CD4-positive, alpha-beta T cell treated with Interleukin-17A for 4 hours (primary cell): ENCODE data around the gene CPNE2.
"Not testable (repeated sequence)": the region's sequence is repeated elsewhere in the genome, so short reads cannot be mapped to it uniquely, and the experiment has no call there.

Experiments used
- DNase-seq: peaks from one replicate; pipeline ENCODE4 v3.0.0-alpha.2; 2020; ENCODE audit warnings: mixed read lengths

The CPNE2 gene

DNA sequence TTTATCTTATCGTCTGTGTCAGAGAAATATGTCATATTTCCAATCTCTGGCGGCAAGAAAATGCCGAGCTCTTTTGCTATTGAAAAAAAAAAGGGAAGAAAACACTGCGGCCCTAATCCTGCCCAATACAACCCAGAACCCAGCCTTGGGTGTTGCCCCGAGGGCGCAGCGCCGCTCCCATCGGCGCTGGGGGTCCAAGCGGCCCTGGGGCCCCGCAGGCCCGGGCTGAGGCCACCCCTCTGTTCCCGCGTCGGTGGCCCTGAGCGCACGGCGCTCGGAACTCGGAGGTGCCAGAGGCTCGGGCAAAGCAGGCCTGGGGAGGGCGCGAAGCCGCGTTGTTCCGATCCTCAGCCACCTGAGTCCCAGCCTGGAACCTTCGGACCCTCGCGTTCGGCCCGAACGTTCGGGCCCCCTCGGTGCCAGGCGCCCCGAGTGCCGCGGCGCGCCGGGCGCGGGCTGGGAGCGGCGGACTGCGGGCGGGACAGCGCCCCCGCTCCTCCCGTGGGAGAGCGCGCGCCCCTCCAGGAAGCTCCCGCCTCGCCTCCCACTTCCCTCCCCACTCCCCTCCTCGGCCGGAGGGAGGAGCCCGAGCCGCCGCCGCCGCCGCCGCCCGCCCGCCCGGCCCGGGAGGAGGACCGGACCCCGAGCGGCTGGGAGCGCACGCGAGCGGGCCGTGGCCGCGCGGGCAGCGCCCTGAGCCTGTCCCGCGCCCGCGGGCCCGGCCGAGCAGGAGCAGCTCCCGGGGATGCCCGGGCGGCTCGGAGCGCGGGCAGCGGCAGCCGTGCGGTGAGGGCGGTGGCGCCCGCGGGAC is at the start of gene CPNE2:
Gene CPNE2 (plus strand): TSS at position 609 of the 811 bp plus-strand sequence. CDS start 18,160 bp downstream, outside the sequence.
- peak; percentile 55 for DNase-seq

DNA sequence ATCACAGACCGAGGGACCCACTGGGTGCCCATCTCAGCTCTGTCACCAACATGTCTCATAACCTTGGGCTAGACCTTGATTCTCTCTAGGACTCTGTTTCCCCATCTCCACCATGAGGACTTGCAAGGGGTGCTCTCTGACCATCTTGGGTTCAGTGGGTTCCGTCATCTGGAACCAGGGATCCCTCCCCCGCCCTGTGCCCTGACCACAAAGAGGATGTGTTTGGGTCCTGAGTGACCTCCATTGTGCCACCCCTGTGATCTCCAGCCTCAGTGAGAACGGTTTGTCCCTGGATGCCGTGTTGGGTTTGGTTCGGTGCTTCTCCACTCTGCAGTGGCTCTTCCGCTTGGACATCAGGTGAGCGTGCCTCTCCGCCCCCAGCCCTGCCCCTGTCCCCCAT is 49.1 kb upstream of the CPNE2 start:
- DNase-seq, result no peak

DNA sequence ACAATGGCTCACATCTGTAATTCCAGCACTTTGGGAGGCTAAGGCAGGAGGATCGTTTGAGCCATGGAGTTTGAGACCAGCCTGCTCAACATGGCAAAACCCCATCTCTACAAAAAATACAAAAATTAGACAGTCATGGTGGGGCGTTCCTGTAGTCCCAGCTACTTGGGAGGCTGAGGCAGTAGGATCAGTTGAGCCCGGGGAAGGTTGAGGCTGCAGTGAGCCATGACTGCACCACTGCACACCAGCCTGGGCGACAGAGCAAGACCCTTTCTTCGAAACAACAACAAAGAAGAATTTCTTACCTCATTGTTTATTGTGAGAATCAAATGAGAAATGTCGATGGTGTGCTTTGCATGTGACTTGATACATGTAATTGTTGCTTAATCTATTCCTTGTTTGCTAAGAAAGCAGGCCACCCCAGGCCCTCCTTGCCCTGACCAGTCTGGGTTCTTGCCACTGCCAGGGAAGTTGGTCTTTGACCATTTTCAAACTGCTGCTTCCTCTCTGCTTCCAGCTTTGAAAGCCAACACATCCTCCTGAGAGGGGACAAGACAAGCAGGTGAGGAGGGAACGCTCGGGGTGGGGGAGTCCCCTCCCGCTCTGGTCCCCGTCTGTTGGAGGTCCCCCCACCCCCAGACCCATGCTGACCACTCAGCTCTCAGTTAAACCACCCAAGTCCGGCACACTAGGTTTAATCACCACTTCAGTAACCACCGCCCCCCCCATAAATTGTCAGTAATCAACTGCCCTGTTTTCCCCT is 47.3 kb upstream of the CPNE2 start:
- no peak for DNase-seq

DNA sequence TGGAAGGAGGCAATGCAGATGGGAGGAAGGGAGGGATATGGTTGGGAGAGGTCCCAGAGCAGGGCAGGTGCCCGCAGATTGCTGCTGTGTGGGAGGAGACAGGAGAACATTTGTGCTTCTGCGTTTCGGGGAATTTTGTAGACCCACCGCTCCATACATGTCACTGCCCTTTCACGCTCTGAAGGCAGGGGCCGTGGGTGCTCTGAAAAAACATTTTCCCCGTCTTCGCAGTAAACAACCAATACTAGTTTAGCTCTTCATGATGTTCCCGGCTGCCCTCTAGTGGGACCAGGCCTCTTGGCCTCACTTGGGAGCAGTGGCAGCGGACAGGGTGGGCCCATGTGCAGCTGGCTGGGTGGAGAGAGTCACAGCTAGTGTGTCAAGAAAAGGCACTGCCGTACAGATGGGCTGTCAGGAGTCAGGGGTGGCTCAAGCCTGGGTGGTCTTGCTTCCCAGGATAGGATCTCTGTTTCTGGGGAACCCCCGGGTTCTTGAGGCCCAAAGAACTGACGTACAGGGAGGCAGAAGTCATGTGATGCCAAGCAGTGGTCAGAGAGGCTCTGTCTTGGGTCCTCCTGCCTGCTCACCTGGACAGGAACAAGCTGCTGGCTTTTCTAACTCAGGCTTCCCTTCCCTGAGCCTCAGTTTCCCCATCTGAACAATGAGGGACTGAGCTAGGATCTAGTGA is 46.5 kb upstream of the CPNE2 start:
- peak; percentile 61 for DNase-seq

DNA sequence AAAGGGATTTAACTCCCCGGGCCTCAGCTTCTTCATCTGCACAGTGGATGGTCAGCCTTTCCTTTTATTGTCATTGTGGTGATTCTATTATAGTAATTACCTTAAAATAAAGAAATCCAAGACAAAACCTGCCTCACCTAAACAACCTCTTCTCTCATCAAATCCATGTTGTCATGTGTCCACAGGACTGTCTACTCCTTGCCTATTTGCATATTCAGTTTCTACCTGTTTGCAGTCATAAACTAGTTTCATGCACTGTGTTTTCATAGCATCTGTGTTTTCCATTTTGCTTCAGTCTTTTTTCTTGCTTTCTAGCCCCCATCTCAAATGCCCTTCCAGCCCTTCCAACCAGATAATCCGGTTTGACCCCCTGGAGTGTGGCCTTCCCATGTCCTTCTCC is 44.3 kb upstream of the CPNE2 start:
- no peak for DNase-seq

DNA sequence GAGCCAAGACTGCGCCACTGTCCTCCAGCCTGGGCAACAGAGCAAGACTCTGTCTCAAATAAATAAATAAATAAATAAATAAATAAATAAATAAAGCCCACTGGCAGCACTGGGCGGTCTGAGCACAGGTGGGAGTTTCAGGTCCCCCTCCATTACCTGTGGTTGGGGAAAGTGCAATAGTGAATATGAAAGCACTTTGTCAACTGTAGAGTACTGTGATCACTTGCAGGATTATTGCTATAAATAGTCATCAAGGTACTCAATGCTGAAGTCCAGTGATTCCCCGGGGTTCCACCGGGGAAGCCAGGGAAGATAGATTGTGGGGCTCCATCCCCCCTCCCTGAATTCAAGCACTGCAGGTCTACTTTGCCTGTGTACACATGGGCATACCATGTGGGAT is 42.7 kb upstream of the CPNE2 start:
- no peak for DNase-seq

DNA sequence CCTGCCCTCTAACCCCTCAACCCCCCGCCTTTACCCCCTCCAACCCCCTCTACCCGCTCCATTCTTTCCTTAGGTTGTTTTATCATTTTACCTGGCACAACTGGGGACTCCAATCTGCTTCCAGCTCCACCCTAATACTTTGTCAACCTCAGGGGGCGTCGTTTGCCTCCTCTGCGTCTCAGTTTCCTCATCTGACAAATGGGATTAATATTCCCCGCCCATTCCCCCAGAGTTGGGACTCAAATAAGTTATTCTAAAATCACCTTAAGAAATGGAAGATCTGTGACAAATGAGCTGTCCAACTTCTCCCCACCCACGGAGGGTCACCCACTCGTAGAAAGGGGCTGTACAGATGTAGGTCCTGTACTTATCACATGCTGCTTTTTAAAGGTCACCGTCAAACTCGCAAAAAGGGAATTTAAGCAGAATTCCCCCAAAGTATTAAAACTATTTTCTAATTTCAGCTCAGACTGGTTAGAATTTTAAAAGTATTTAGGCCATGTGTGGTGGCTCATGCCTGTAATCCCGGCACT is 40.6 kb upstream of the CPNE2 start:
- no peak for DNase-seq

DNA sequence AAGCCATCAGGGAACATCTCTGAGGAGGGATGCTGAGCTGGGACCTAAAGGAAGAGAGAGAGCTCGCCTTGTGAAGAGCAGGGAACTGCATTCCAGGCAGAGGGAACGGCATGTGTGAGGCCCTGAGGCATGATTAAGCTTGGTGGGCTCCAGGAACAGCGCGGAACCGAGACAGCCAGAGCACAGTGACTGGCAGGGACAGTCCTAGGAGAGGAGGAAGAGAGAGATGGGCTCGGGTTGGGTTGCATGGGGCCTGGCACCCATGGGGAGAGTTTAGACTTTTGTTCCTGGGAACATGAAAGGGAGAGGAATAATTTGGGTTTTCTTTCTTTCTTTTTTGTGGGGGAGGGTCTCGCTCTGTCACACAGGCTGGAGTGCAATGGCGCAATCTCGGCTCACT is 39.2 kb upstream of the CPNE2 start:
- DNase-seq, result no peak

DNA sequence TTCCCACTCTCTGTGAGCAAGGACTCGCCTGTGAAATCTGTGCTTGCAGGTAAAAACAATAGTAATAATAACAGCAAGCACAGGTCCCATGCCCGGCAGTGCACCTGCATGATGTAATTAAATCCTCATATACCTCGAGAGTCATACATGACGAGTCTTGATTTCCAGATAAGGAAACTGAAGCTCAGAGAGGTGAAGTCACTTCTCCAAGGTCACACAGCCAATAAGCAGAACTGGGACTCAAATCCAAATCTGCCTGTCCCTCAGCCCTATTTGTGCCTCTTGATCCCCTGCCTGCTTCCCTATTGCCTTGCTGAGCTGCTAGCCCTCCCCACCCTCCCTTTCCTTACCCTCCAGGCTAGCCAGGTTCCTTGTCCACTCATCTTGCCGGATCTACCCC is 38.0 kb upstream of the CPNE2 start:
- DNase-seq, result no peak

DNA sequence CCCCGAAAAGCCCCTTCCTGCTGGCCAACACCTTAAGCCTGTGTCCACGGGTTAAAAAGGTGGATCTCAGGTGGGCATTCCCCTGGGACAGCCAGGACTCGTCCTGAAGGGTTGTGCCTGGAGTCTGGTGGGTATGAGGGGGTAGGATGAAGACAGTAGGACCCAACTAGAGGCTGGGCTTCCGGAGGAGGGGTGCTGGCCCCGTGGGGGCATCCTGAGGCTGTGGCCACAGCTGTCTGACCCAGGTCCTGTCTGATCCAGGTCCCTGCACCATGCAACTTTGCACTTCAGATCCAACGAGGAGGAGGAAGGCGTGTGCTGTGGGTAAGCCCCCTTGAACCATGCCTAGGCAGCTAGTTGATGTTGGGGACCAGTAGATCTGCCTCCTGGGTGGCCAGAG is 37.6 kb upstream of the CPNE2 start:
- DNase-seq, result no peak

DNA sequence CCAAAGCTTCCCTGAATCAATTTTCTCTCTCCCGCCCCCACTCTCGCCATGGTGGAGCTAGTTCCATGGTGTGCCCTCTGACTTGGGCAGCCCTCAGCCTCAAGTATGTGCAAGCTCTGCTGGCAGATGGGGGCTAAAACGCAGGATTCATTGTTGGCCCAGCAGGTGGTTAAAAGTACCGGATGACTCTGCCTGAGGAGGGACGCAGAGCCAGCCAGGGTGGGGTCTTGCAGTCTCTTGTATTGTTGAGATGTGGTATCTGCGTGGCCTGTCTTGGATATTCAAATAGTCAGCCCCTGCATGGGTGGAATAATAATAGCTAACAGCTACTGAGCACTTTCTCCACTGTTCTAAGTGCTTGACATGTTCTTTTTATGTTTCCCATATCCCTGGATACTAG is 36.7 kb upstream of the CPNE2 start:
- DNase-seq, result no peak

DNA sequence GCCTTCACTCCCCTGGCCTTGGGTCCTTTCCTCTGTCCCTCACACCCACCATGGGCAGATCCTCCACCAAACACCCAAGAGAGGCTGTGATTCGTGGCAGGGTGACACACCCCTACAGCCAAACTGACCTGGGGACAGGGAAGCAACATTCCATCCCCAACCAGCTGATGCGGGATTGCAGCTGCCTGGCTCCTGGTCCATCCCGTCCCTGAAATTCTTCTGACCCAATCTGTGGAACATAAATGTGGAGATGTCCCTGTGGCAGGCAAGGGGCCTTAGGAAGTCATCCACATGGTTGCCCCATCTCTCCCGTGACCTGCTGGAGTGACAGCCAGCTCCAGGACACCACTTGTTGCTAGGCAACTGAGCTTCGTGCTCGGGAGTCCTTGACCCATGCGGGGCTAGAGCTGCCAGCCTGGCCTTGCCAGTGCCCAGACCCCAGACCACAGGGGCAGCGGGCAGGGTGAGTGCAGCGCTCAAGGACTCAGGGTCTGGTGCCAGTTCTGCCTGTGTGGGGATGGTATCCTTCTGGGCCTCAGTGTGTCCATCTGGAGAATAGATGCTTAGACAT is 34.0 kb upstream of the CPNE2 start:
- no peak for DNase-seq

DNA sequence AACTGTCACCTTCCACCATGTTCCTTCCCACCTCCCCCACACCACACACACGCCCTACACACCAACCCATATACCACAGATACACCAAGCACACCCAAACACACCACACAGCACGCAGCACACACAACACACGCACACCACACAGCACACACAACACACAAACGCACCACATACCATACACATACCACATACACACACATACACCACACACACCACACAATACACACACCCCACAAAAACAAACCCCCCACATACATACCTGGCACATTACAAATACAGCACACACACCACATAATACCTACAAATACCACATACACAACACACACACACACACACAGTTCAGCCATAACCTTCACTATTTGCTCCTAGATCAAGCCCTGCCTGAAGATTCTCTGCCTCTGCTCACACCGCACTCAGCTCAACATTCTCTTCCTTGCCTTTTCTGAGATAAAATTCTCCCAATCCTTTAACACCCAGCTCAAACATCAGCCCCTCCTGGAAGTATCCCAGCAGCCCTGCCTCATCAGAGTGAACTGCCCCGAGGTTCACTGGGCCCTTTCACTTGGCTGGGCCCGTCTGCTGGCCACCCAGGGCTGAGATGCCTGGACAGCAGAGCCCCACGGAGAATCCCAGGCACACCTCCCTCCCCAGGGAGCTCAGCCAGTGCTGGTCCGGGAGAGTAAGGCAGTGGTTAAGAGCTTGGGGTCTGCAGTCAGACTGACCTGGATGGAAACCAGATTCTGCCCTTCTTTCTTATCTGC is 31.9 kb upstream of the CPNE2 start:
- DNase-seq, result no peak

DNA sequence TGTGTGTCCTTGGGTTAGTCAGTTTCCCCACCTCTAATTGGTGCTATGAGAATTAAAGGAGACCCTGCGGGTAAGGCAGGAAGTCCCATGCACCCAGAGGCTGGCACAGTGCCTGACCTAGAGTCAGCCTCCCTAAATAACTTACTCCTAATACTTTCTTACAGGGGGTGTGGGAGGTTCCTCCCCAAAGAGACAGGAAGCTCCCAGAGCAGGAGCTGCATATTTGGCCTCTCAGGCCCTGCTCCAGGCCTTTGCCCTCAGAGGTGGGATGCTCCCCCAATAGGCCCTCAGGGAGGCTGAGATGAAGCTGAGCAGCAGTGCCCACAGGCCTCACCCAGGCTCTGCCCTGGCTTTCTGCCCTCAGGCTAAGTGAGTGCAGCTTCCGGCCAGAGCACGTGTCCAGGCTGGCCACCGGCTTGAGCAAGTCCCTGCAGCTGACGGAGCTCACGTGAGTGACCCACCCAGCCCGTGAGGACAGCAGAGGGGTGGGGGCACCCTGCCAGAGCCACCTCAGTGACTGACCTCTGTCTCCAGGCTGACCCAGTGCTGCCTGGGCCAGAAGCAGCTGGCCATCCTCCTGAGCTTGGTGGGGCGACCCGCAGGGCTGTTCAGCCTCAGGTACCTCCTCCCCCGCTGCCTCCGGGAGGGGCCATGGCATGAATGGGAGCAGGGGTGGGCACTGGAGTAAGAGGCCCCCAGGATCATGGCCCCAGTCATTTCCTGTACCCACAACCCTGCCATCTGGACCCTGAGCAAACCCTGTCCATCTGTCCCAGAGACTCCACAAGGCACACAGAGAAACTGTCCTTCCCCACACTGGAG is 31.1 kb upstream of the CPNE2 start:
- DNase-seq, result no peak

DNA sequence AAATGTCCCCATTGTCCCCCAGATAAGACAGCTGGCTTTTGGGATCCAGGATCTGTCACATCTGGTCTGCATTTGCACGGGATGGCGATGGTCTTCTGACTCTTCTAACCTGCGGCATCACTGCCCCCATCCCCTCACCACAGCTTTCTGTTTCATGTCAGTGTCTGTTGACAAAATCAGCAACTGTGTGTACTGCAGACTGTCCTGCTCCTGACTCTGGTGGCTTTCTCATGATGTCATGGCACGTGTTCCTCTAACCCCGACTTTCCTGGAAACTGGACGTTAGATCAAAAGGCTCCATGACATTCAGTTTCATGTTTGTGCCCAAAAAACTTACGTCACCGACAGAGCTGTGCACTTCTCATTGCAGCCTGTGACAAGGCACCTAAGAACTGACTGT is 30.1 kb upstream of the CPNE2 start:
- no peak for DNase-seq

DNA sequence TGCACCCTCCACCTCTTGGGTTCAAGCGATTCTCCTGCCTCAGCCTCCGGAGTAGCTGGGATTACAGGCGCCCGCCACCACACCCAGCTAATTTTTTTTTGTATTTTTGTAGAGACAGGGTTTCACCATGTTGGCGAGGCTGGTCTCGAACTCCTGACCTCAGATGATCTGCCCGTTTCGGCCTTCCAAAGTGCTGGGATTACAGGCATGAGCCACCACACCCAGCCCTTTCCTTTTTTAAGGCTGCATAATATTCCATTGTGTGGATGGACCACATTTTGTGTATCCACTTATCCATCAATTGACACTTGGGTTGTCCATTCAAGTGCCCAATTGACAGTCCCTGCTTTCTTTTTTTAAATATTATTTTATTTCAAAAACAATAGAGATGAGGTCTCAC is 29.2 kb upstream of the CPNE2 start:
- DNase-seq, result not testable (repeated sequence)

DNA sequence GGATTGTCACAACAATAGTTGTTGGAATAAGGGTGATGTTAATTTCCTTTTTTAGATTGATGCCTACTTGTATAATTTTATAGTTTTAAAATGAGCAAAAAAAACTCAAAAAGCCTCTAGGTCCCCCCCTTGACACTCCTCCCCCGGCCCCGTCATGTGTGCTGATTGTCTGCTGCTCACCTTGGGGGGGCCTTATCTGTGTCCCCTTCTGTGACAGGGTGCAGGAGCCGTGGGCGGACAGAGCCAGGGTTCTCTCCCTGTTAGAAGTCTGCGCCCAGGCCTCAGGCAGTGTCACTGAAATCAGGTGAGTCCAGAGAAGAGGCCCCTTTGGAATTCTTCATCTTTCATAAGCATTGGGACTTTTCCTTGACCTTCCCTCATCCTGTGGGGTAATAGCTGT is 27.4 kb upstream of the CPNE2 start:
- DNase-seq, result no peak

DNA sequence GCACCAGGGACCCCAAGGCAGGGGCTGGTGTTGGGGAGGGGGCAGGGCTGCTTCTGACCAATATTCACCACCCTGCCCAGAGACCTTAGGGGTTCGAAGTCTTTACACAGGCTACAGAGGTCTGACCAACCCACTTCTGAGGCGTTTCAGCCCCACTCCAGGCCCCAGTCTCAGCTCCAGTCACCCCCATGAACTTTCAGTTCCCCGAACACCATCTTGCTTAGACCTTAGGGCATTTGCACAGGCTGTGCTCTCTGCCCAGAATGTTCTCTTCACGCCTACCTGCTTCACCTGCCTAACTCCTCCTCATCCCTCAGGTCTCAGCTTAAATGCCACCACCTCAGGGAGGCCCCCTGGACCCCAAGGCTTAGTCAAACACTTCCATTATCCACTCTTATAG is 25.8 kb upstream of the CPNE2 start:
- DNase-seq, result no peak

DNA sequence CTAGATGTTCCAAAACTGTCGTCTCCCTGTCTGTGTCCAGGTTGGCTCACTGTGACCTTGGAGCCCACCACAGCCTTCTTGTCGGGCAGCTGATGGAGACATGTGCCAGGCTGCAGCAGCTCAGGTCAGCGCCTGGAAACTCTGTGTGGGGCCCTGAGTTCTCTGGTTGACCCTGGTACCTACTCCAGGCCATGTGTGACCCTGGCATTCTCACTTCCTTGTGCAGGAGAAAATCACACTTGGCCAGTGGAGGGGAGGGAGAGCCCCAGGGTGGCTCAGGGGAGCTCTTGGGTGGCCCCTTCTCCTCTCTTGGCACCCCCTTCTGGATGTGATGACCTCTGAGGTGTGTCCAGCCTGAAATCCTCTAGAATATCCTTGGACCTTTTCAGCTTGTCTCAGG is 25.0 kb upstream of the CPNE2 start:
- DNase-seq, result no peak

DNA sequence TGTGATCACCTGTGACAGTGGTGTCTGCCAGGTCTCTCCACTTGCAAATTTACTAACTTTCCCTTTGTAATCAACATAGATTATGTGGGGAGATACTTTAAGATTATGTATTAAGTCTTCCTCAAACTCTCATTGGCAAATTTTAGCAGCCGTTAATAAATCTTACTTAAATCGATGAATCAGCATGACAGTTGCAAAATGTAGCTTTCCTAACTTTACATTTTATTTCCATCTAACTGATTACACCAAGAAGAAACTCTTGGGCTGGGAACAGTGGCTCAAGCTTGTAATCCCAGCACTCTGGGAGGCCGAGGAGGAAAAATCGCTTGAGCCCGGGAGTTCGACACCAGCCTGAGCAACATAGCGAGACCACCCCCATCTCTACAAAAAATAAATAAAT is 23.3 kb upstream of the CPNE2 start:
- DNase-seq, result no peak

DNA sequence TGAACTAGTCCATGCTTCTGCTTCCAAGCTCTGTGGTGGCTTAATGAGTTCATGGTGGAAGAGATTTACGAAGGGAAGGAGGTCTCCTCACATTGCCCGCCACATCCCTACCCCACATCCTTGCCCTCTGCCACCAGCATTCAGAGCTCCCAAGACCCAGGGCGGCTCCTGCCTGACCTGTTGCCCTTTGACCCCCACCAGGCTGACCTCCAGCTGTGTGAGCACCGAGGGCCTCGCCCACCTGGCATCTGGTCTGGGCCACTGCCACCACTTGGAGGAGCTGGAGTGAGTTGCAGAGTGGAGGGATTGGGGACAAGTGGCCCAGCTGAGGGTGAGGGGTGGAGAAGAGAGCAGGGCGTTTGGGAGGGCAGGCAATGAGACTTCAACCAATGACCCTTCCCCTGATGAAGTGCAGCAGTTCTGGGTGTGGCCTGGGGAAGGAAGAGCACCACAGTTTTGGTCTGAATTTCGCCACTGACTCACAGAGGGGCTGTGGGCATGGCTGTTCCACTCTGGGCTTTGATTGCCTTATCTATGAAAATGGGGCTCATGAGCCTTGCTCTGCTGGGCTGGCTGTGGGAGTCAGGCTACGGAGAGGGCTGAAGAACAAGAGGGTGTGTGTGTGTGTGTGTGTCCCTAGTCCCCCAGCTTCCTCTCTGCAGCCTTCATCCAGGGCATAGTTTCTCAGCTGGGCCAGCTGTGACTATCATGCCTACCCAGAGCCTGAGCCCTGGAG is 22.6 kb upstream of the CPNE2 start:
- DNase-seq, result no peak
